ENCODE results near the gene GPR160.

Gene GPR160

GRCh38 chr3:170033489-170033888, 4.3 kb upstream of the GPR160 start:
- peak; percentile 20 to 27 for DNase-seq

- DNase-seq = peak; percentile 24 to 25
Observed at GRCh38 chr3:170038434-170039110, 777 bp downstream of the GPR160 start.

GRCh38 chr3:170040418-170040817, 2.6 kb downstream of the GPR160 start:
- no peak for DNase-seq

- no peak for DNase-seq
Observed at GRCh38 chr3:170043506-170043905, 5.7 kb downstream of the GPR160 start.

GRCh38 chr3:170044271-170044670, 6.5 kb downstream of the GPR160 start:
- DNase-seq = no peak

GRCh38 chr3:170044795-170045244, 7.0 kb downstream of the GPR160 start:
- no peak for DNase-seq

- no peak for DNase-seq
Observed at GRCh38 chr3:170046269-170047132, 8.7 kb downstream of the GPR160 start.

GRCh38 chr3:170047133-170047404, 9.3 kb downstream of the GPR160 start:
- no peak for DNase-seq

GRCh38 chr3:170049146-170050000, 11.6 kb downstream of the GPR160 start:
- no peak for DNase-seq

GRCh38 chr3:170050753-170051152, 13.0 kb downstream of the GPR160 start:
- no peak for DNase-seq

- DNase-seq = no peak
Observed at GRCh38 chr3:170052398-170052797, 14.6 kb downstream of the GPR160 start.

- DNase-seq = no peak
Observed at GRCh38 chr3:170054204-170054603, 16.4 kb downstream of the GPR160 start.

- peak; percentile 10 to 18 for DNase-seq
Observed at GRCh38 chr3:170055209-170055608, 17.4 kb downstream of the GPR160 start.

- DNase-seq = no peak
Observed at GRCh38 chr3:170056710-170057454, 19.1 kb downstream of the GPR160 start.

- DNase-seq = no peak
Observed at GRCh38 chr3:170057550-170057949, 19.8 kb downstream of the GPR160 start.

GRCh38 chr3:170058127-170058526, 20.3 kb downstream of the GPR160 start:
- no peak for DNase-seq

- DNase-seq = no peak
Observed at GRCh38 chr3:170059447-170059846, 21.7 kb downstream of the GPR160 start.

- no peak for DNase-seq
Observed at GRCh38 chr3:170062068-170062467, 24.3 kb downstream of the GPR160 start.

GRCh38 chr3:170062769-170063168, 25.0 kb downstream of the GPR160 start:
- DNase-seq = no peak

- no peak for DNase-seq
Observed at GRCh38 chr3:170063691-170064090, 25.9 kb downstream of the GPR160 start.

- DNase-seq = no peak
Observed at GRCh38 chr3:170064108-170064507, 26.3 kb downstream of the GPR160 start.

GRCh38 chr3:170075441-170076091, 37.8 kb downstream of the GPR160 start:
- no peak for DNase-seq
